DMS153 (cell line): ENCODE data around the gene TTN.
A peak's percentile ranks its signal among the peaks of the same experiment; 100 is the strongest.
"Not testable (repeated sequence)": the region's sequence is repeated elsewhere in the genome, so short reads cannot be mapped to it uniquely, and the experiment has no call there.

Experiments
- DNase-seq: peaks from one replicate; lab custom pipeline; 2025; lab: John Stamatoyannopoulos, UW

TTN gene

DNA sequence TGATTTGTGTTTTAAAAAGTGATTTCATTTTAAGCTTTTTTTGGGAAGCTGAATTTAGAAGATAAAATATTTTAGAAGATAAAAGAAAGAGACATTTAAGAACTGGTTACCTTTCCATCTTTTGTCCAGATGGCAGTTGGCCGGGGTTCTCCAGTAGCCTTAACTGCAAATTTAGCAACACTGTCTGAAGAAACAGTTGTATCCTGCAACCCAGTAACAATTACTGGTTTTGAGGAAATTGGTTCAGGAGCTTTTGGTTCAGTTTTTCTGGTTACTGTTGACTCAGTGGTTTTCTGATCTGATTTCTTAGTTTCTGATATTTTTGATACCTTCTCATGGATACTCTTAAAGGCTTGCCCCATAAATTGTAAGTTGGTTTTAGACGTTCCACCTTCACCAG is 277.1 kb downstream of the TTN start:
- DNase-seq = no peak

GRCh38 chr2:178529194-178529593 is 278.0 kb downstream of the TTN start:
- no peak for DNase-seq

DNA sequence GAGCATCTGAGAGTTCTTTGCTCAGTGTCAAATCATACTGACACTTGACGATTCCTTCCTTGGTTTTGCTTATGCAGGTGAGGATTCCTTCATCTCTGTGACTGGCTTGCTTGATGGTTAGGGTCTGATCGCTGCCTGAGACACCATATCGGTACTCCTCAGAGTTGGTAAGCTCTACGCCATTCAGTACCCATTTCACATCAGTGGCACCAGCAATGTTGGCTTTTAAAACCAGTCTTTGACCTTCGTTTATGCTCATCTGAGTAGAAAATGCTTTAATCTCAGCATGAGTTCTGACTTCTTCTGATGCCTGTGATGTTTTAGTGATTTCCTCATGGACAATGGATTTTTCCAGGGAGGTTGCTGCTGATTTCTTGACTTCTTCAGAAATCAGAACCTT is 278.6 kb downstream of the TTN start:
- no peak for DNase-seq

GRCh38 chr2:178527592-178527991 is 279.6 kb downstream of the TTN start:
- no peak for DNase-seq

GRCh38 chr2:178526256-178526655 is 281.0 kb downstream of the TTN start:
- DNase-seq = no peak

DNA sequence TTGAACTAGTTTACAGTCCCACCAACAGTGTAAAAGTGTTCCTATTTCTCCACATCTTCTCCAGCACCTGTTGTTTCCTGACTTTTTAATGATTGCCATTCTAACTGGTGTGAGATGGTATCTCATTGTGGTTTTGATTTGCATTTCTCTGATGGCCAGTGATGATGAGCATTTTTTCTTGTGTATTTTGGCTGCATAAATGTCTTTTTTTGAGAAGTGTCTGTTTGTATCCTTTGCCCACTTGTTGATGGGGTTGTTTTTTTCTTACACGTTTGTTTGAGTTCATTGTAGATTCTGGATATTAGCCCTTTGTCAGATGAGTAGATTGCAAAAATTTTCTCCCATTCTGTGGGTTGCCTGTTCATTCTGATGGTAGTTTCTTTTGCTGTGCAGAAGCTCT is 281.8 kb downstream of the TTN start:
- not testable (repeated sequence) for DNase-seq

- DNase-seq = not testable (repeated sequence)
Observed at GRCh38 chr2:178525010-178525409, 282.2 kb downstream of the TTN start.

DNA sequence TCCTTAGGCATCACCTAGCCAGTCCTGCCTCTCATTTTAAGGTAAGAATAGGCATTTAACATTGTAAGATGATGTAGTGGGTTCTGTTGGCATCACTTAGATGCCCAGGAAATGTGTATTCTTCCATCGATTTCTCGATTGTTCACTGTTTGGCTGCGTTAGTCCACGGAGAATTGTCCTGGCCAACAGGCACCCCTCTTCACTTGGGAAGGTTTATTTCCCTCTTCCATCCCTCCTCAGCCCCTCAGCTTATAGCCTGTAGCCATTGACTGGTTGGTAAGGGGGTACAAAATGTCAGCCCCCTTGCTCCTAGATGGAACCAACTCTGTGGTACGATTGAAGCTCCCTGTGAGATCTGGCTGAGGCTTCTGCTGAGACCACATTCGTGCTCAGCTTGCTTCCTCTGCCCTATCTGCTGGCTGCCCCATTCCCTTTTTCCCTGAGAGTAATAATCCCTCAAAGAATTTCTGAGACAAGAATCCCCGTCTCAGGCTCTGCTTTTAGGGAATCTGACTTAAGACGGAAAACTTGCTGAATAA is 283.6 kb downstream of the TTN start:
- no peak for DNase-seq

GRCh38 chr2:178522950-178523595 is 284.1 kb downstream of the TTN start:
- peak; percentile 39 for DNase-seq

- no peak for DNase-seq
Observed at GRCh38 chr2:178521304-178522150, 285.7 kb downstream of the TTN start.

GRCh38 chr2:178517496-178517895 is 289.7 kb downstream of the TTN start:
- DNase-seq = no peak

DNA sequence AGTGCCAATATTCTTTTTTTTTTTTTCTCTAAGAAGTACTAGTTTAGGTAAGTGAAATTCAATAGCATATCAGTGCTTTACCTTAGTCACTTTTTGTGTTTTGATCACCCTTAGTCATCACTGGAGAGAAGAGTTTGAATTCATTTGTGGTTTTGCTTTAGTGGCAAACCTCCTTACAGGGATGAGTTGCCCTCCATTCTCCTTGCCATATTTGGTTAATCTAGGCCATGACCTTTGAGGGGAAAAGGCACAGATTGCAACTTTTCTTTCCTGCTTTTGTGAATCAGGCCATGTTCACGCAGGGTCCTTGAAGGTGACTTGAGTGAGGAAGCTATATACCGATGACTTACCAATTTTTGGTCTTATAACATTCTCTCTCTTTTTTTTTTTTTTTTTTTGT is 292.6 kb downstream of the TTN start:
- DNase-seq = no peak

DNA sequence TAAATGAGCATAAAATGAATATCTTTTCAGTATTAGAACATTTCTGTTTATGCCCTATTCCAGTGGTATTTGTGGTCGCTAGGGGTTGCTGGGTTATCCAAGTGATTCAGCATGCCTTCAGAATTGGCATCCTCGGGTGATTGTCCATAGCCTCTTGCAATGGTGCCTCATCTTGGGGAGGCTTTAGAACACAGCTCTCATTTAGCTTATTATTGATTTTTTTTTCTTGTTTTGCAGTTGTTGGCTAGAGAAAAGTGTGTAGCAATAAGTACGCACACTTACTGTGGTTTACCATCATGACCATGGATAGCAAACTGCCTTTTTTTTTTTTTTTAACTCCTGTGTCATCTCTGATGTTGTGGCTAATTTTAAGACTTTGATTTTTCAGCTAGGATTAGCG is 293.3 kb downstream of the TTN start:
- DNase-seq = no peak

DNA sequence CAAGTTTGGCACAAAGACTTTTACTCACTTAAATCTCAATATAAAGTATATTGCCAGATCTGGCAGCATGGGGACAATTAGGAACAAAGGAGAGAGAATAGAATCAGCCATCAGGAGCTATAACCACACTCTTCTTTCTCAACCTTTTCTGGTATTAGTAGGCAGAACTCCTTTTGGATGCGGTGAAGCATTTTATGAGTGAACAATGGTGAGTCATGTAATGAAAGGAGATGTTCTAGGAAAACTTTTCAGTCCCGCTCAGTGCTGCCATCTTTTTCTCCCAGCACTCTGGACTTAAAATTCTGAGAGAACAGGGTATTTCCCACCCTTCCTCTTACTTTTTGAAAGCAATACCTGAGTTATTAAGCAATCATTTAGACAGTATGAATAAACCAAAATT is 294.7 kb downstream of the TTN start:
- no peak for DNase-seq

GRCh38 chr2:178510384-178510783 is 296.8 kb downstream of the TTN start:
- no peak for DNase-seq

GRCh38 chr2:178508646-178509045 is 298.6 kb downstream of the TTN start:
- DNase-seq = no peak

- no peak for DNase-seq
Observed at GRCh38 chr2:178506949-178507348, 300.3 kb downstream of the TTN start.

- no peak for DNase-seq
Observed at GRCh38 chr2:178506524-178506923, 300.7 kb downstream of the TTN start.

DNA sequence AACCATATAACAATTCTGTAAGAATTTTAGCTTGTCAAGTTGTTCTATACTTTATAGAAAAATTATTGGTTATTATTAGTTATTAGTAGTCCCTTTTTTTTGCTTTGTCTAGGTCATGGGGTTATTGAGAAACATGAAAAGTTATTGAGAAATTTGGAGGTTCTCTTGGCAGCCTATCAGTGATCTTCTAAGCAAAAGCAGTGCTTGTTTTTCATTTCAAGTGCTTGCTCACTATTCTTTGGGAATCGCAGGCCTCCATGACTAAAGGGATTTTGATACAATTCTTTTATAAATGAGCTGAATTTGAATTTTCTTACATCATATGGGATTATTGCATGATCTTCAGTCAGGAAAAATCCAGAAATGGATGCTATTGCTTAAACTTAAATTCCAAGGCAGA is 301.1 kb downstream of the TTN start:
- DNase-seq = no peak

DNA sequence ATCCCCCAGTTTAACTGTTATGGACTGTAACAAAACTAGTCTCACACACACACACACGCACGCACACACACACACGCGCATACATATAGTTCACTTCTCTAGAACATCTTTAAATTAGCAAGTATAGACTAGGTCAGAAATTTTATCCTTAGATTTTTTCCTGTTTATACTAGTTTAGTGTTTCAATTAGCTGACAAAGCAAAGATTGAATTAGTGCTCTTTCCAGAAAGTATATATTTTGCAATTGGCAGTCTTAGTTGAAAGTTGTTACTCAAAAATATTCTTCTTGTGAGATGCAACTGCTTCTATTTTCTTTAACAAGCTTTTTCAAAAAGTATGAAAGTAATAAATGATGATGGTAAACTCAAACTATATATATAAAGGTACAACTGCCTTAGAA is 304.5 kb downstream of the TTN start:
- DNase-seq = no peak

DNA sequence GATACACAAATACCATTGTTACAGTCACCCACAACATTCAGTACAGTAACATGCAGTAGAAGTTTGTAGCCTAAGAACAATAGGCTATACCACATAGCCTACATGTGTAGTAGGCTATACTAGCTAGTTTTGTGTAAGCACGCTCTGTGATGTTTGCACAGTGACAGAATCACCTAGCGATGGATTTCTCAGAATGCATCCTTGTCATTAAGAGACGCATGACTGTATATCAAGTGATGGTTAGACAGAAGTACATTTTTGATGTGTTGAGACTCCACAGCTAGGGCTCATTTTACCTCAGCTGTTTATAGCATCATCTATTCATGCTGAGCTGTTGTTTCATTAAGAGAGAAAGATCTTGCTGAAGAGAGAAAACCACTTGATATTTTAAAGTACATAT is 307.6 kb downstream of the TTN start:
- DNase-seq = no peak

GRCh38 chr2:178498137-178498536 is 309.1 kb downstream of the TTN start:
- no peak for DNase-seq

DNA sequence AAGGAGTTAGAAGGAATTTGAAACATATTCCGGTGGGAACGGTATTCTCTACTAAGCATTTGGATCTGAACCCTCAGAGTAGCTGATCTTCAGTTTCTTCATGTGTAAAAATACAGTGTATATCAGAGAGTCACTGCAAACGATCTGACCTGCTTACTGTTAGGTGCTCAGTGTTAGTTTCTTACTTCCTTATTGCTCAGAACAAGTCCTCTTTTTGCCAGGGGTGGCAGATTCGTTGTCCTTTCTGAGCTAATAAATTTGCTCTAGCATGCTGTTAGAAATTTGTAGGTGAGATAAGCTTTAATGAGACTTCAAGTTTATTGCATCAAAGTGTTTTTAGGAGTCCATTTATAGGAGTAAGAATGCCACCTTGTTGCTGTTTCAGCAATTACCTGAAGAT is 311.2 kb downstream of the TTN start:
- DNase-seq = no peak
